ENCODE measurements around the gene DGKI. TPM values are rescaled to one million over a fixed set of nuclear protein-coding genes. Genes with fewer than 3 reads are reported as not detected.

DGKI gene
- total RNA-seq, 4 donors from 2014 or later: 0.64 to 1.2 (median 1.00) TPM; not detected in 1

DNA sequence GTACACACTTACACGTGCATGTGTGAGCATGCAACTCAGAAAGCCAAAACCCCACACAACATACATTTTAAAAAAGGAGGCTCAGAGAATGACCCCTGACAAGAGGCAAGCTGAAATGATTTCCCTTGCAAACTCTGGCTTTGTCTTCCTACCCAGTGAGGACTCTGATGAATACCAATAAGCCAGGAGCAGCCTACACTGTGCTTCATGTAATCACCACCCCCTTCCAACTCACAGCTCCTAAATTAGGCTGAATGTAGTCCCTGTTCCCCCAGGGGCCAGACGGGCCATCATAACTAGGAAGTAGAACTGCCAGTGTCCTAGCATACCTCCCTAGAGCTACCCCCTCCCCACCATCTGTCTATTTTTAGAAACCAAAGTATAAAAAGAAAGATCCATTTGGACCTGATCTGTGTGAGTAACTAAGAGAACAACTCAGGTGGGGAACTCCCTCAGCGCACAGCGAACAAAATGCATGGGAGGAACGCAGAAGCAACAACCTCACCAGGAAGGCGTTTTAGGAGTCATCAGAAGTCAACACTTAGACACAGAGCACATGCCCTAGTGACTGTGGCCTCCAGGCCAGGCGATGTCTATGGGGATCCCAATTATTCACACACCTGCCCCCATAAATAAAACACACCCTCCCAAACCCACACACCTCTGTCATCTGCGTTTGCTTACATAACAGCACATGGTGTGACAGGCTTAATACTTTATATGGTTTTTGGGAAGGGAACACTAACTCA is 1.9 kb downstream of the DGKI start:
- H3K4me3 ChIP-seq: no peak overlapping the region
- H3K4me1 ChIP-seq: peaks cover 0 to 13% (median 10%) of the 10 kb centered on the region in 4 donors
- H3K27me3 ChIP-seq: peaks cover 65% of the 10 kb centered on the region
- no peak for DNase-seq
- H3K36me3 ChIP-seq: no peaks in the 10 kb centered on the region
- intact Hi-C loops (cut with DNase I; ENCODE audit: low total_unique reads): no loop called here
- in situ Hi-C loops (cut with MboI; ENCODE audit: low pct_ligation_motif_present in 1 of 4, low pct_unique_long_range_greater_than_20kb in 1 of 4, low sequenced_read_pairs in 3 of 4): loop anchor here in 1 of 4 donors (25.0 kb wide), 1 partner anchor 108 kb away; no protein-coding TSS in a partner anchor
- 53 to 75% methylated on average over 3 to 8 of the region's 8 CpGs for WGBS, 2 donors (ENCODE audit: low coverage in 1 of 2)
- TF ChIP-seq, protein P1, sequence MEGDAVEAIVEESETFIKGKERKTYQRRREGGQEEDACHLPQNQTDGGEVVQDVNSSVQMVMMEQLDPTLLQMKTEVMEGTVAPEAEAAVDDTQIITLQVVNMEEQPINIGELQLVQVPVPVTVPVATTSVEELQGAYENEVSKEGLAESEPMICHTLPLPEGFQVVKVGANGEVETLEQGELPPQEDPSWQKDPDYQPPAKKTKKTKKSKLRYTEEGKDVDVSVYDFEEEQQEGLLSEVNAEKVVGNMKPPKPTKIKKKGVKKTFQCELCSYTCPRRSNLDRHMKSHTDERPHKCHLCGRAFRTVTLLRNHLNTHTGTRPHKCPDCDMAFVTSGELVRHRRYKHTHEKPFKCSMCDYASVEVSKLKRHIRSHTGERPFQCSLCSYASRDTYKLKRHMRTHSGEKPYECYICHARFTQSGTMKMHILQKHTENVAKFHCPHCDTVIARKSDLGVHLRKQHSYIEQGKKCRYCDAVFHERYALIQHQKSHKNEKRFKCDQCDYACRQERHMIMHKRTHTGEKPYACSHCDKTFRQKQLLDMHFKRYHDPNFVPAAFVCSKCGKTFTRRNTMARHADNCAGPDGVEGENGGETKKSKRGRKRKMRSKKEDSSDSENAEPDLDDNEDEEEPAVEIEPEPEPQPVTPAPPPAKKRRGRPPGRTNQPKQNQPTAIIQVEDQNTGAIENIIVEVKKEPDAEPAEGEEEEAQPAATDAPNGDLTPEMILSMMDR (IDR thresholded peaks at IDR 0.05): no peak
- H3K9me3 ChIP-seq: no peaks in the 10 kb centered on the region
- H3K27ac ChIP-seq: no peak overlapping the region

DNA sequence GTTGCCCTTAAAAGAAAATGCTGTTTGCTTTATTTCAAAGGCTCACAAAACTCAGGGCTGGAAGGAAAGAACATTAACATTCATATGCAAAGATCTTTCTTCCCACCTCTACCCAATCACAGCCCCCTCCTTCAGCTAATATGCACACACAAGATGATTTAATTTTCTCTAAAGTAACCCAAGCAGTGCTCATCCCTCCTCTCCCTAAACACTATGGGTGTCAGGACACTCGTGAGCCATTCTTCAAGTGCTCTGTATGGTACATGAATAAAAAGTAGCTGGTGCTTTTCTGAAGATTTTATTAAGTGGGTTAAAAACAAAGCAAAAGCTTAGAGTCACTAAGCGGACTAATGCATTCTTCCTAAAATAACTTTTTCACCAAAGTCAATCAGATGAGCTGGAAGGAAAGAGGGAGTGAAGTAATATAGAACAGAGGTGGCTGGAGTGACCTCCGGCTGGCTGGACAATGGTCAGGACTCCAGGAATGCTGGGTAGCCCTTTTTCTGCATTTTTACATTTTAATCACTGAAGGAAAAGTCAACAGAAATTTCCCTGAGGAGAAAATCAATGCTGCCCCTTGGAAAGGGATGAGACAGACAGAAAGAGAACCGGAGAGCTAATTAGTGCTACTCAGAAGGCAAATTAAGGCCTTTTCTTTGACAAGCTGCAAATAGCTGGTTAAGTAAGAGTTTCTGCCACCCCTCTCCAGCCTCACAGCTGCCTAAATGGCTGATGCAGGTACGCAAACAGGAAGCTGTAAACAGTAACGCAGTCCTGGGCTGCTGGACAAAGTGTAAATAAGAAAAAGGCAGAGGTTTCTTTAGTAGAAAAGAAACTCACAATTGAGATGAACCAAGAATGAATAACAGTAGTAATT is 6.6 kb downstream of the DGKI start:
- Histone ChIP-seq H3K27ac (no peak overlapping the region), H3K9me3 (no peaks in the 10 kb centered on the region), H3K36me3 (no peaks in the 10 kb centered on the region), H3K4me3 (no peak overlapping the region), H3K4me1 (no peaks in the 10 kb centered on the region), H3K27me3 (peaks cover 34% of the 10 kb centered on the region)
- no peak for DNase-seq
- 50 to 70% methylated on average over 6 of the region's 6 CpGs for WGBS, 2 donors (ENCODE audit: low coverage in 1 of 2)
- intact Hi-C loops (cut with DNase I; ENCODE audit: low total_unique reads) (no loop called here), in situ Hi-C loops (cut with MboI; ENCODE audit: low pct_ligation_motif_present in 1 of 4, low pct_unique_long_range_greater_than_20kb in 1 of 4, low sequenced_read_pairs in 3 of 4) (loop anchor here in 1 of 4 donors (25.0 kb wide), 1 partner anchor 103 kb away; no protein-coding TSS in a partner anchor)
- no peak for TF ChIP-seq EP300 (IDR thresholded peaks at IDR 0.05; ENCODE audit: low read depth)
- TF ChIP-seq, protein P1 (IDR thresholded peaks at IDR 0.05): no peak
- TF ChIP-seq POLR2AphosphoS5 (IDR thresholded peaks at IDR 0.05): no peak
- no peak for TF ChIP-seq POLR2A (IDR thresholded peaks at IDR 0.05)

DNA sequence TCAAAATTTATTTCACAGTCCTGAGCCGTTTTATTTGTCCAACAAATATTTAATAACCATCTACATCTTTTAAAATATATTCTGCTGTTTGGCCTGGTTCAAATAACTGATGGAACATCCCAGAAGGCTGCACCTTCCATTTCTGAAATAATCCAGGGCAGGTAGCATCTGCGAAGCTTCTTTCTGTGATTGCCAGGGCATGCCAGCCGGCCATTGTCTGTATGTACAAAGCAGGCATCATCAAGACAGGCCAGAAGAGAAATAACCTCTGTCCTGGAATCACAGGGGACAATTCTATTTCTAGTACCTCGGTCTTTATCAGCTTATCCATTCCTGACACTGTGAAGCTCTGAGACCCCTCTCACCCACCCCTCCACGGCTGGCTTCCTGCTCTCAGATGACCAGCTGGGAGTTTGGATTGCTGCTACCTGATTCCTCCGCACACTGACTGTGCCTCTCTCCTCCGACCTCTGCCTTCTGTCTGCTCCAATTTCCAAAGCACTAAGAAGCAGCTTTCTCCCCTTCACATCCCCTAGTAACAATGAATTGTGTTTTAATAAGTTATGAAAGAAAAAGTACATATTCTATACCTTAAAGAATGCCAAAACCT is 8.0 kb downstream of the DGKI start:
- 81 to 86% methylated on average over 3 to 7 of the region's 7 CpGs for WGBS, 2 donors (ENCODE audit: low coverage in 1 of 2)
- intact Hi-C loops (cut with DNase I; ENCODE audit: low total_unique reads): no loop called here
- Histone ChIP-seq H3K4me3 (no peak overlapping the region), H3K27ac (no peak overlapping the region), H3K27me3 (peaks cover 20% of the 10 kb centered on the region), H3K9me3 (no peaks in the 10 kb centered on the region), H3K4me1 (no peaks in the 10 kb centered on the region), H3K36me3 (no peaks in the 10 kb centered on the region)
- no peak for TF ChIP-seq POLR2A (IDR thresholded peaks at IDR 0.05)
- no peak for TF ChIP-seq POLR2AphosphoS5 (IDR thresholded peaks at IDR 0.05)
- no peak for TF ChIP-seq EP300 (IDR thresholded peaks at IDR 0.05; ENCODE audit: low read depth)
- TF ChIP-seq, protein P1 (IDR thresholded peaks at IDR 0.05): no peak
- in situ Hi-C loops (cut with MboI; ENCODE audit: low pct_ligation_motif_present in 1 of 4, low pct_unique_long_range_greater_than_20kb in 1 of 4, low sequenced_read_pairs in 3 of 4): loop anchor here in 1 of 4 donors (25.0 kb wide), 1 partner anchor 102 kb away; no protein-coding TSS in a partner anchor
- DNase-seq: no peak

DNA sequence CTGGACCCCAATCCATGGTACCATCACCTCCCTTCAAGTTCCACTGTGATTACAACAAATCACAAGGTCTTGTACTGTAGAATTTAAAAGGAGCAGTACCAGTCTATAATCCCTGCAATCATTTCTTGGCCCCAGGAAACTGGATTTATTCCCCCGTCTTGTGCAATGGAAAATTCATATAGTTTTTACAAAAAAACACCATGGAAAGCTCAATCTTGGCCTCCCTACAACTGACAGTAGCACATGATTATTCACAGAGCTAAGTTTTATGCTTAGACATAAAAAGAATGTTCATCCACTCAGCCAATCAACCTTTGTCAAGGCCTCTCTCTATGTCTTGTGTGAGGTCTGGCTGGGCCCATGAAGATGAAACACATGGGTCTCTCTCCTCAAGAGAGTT is 10.2 kb downstream of the DGKI start:
- Histone ChIP-seq H3K4me3 (no peak overlapping the region), H3K36me3 (no peaks in the 10 kb centered on the region), H3K27ac (no peak overlapping the region), H3K4me1 (no peaks in the 10 kb centered on the region), H3K9me3 (peaks cover 6 to 10% of the 10 kb centered on the region in 2 donors), H3K27me3 (peaks cover 6% of the 10 kb centered on the region)
- TF ChIP-seq EP300 (IDR thresholded peaks at IDR 0.05; ENCODE audit: low read depth): no peak
- TF ChIP-seq POLR2AphosphoS5 (IDR thresholded peaks at IDR 0.05): no peak
- TF ChIP-seq, protein P1 (IDR thresholded peaks at IDR 0.05): no peak
- no peak for TF ChIP-seq POLR2A (IDR thresholded peaks at IDR 0.05)
- in situ Hi-C loops (cut with MboI; ENCODE audit: low pct_ligation_motif_present in 1 of 4, low pct_unique_long_range_greater_than_20kb in 1 of 4, low sequenced_read_pairs in 3 of 4) (loop anchor here in 1 of 4 donors (25.0 kb wide), 1 partner anchor 99 kb away; no protein-coding TSS in a partner anchor), intact Hi-C loops (cut with DNase I; ENCODE audit: low total_unique reads) (no loop called here)
- WGBS, 2 donors (ENCODE audit: low coverage in 1 of 2): 89% methylated on average over 1 of the region's 1 CpG; no CpG with 5 or more reads in 1 of the 2 donors
- DNase-seq: no peak
